ENCODE results near the gene MAPK9.

- TF ChIP-seq, protein P1, sequence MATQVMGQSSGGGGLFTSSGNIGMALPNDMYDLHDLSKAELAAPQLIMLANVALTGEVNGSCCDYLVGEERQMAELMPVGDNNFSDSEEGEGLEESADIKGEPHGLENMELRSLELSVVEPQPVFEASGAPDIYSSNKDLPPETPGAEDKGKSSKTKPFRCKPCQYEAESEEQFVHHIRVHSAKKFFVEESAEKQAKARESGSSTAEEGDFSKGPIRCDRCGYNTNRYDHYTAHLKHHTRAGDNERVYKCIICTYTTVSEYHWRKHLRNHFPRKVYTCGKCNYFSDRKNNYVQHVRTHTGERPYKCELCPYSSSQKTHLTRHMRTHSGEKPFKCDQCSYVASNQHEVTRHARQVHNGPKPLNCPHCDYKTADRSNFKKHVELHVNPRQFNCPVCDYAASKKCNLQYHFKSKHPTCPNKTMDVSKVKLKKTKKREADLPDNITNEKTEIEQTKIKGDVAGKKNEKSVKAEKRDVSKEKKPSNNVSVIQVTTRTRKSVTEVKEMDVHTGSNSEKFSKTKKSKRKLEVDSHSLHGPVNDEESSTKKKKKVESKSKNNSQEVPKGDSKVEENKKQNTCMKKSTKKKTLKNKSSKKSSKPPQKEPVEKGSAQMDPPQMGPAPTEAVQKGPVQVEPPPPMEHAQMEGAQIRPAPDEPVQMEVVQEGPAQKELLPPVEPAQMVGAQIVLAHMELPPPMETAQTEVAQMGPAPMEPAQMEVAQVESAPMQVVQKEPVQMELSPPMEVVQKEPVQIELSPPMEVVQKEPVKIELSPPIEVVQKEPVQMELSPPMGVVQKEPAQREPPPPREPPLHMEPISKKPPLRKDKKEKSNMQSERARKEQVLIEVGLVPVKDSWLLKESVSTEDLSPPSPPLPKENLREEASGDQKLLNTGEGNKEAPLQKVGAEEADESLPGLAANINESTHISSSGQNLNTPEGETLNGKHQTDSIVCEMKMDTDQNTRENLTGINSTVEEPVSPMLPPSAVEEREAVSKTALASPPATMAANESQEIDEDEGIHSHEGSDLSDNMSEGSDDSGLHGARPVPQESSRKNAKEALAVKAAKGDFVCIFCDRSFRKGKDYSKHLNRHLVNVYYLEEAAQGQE (IDR thresholded peaks at IDR 0.05; ENCODE audit: low read depth): no peak
- TF ChIP-seq YY1 (IDR thresholded peaks at IDR 0.05; ENCODE audit: extremely low read depth, insufficient replicate concordance, low read depth, low read length) (no peak), CTCF (IDR thresholded peaks at IDR 0.05 in 2 of 3, conservative IDR thresholded peaks at IDR 0.05 in 1 of 3; ENCODE audit: borderline replicate concordance in 1 of 3, insufficient read depth in 1 of 3, low read depth in 2 of 3, low read length in 2 of 3) (no peak), EZH2 (IDR thresholded peaks at IDR 0.05) (no peak), ZBTB33 (IDR thresholded peaks at IDR 0.05; ENCODE audit: extremely low read depth, insufficient replicate concordance, low read length) (no peak), EZH2phosphoT487 (IDR thresholded peaks at IDR 0.05; ENCODE audit: borderline replicate concordance) (no peak), POLR2AphosphoS5 (IDR thresholded peaks at IDR 0.05; ENCODE audit: low read depth, low read length) (no peak), FOSL1 (IDR thresholded peaks at IDR 0.05; ENCODE audit: low read depth) (no peak)
Measured at GRCh38 chr5:180297587-180298282, 5.9 kb upstream of the MAPK9 start.

Measured in HCT116 (cell line).